Measurements from ENCODE around the gene XPO6. TPM values are rescaled to one million over a fixed set of nuclear protein-coding genes. Genes with fewer than 3 reads are reported as not detected.

The XPO6 gene
- total RNA-seq, 3 donors from 2014 or later (not counting 1 experiment from before 2014, with no cell fraction given): 233 to 321 (median 240) TPM

DNA sequence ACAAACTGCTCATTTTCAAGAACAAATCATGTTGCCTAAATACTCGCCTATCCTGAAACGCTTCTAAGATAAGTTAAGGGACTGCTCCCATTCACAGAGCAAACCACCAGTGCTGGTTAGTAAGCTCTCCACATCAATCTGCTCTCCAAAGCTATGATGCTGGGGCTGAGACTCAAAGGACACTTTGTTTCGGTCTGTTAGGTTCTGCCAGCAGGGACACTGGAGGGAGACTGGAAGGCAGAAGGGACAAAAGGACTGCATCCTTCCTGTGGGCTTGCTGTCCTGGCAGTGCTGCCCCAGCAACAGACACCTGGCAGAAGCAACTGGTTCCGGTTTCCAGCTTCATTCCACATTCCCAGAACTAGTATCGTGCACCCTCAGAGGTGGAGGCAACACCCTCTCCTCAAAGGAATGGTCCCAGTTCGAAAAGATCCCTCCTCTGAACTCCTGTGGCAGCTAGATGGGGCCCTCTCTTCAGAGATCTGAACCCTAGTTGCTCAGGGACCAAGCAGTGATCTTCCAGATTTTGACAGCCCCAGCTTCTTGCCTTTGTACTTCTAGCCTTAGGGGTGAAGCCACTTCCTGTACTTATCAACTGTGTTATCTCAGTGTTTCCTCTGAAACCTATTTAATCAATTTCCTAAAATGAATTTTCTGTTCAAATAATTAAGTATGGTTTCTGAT lies 74.9 kb downstream of the XPO6 start:
- peak overlapping the region; percentile 81 to 93 for H3K27ac Mint-ChIP-seq
- peaks cover 45% of the 10 kb centered on the region for H3K4me1 ChIP-seq (ENCODE audit: control insufficient read depth, insufficient read depth, low read length)
- H3K4me1 Mint-ChIP-seq: peaks cover 50% of the 10 kb centered on the region in 2 donors
- ATAC-seq: peak in 2 of 3 donors; percentile 17 to 28
- no peaks in the 10 kb centered on the region for H3K27me3 ChIP-seq (ENCODE audit: control insufficient read depth, insufficient read depth, low read length)
- DNase-seq: peak in 1 of 2 donors; percentile 80
- peak overlapping the region; percentile 65 for H3K27ac ChIP-seq (ENCODE audit: low read length)
- H3K4me3 Mint-ChIP-seq: peak overlapping the region; percentile 72
- WGBS (ENCODE audit: insufficient coverage): 68% methylated on average over 6 of the region's 6 CpGs
- no peaks in the 10 kb centered on the region for H3K9me3 Mint-ChIP-seq
- TF ChIP-seq, protein P1, sequence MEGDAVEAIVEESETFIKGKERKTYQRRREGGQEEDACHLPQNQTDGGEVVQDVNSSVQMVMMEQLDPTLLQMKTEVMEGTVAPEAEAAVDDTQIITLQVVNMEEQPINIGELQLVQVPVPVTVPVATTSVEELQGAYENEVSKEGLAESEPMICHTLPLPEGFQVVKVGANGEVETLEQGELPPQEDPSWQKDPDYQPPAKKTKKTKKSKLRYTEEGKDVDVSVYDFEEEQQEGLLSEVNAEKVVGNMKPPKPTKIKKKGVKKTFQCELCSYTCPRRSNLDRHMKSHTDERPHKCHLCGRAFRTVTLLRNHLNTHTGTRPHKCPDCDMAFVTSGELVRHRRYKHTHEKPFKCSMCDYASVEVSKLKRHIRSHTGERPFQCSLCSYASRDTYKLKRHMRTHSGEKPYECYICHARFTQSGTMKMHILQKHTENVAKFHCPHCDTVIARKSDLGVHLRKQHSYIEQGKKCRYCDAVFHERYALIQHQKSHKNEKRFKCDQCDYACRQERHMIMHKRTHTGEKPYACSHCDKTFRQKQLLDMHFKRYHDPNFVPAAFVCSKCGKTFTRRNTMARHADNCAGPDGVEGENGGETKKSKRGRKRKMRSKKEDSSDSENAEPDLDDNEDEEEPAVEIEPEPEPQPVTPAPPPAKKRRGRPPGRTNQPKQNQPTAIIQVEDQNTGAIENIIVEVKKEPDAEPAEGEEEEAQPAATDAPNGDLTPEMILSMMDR (IDR thresholded peaks at IDR 0.05): peak; percentile 34
- no peak overlapping the region for H3K4me3 ChIP-seq (ENCODE audit: low read length)
- H3K36me3 Mint-ChIP-seq: no peaks in the 10 kb centered on the region
- intact Hi-C loops (cut with micrococcal nuclease): loop anchor here (1.0 kb wide), 1 partner anchor 81 kb away; no protein-coding TSS in a partner anchor
- peaks cover 37% of the 10 kb centered on the region for H3K36me3 ChIP-seq (ENCODE audit: control insufficient read depth, insufficient read depth, low read length)
- no peaks in the 10 kb centered on the region for H3K9me3 ChIP-seq (ENCODE audit: control insufficient read depth, insufficient read depth, low read length)
- no peaks in the 10 kb centered on the region for H3K27me3 Mint-ChIP-seq (ENCODE audit: low read depth in 2 of 2)

DNA sequence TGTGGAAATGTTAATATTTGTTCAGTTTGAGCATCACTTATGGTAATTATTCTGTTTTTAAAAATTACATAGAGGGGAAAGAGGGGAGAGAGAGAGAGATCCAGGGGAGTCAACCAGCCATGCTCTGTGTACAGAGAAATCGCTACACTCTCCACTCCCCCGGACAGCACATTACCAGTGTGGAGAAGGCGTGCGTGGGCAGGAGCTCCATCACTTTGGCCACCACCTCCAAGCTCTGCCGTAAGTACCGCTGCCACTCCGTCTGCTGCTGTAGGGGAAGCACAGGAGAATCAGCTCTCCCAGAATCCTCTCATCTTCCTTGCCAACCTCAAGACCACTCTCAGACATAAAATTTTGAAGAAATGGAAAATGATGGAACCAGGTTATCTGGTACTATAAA lies 78.1 kb downstream of the XPO6 start:
- Histone ChIP-seq H3K9me3 (ENCODE audit: control insufficient read depth, insufficient read depth, low read length) (no peaks in the 10 kb centered on the region), H3K27me3 (ENCODE audit: control insufficient read depth, insufficient read depth, low read length) (no peaks in the 10 kb centered on the region), H3K27ac (ENCODE audit: low read length) (no peak overlapping the region), H3K4me1 (ENCODE audit: control insufficient read depth, insufficient read depth, low read length) (peaks cover 21% of the 10 kb centered on the region), H3K36me3 (ENCODE audit: control insufficient read depth, insufficient read depth, low read length) (peaks cover 67% of the 10 kb centered on the region), H3K4me3 (ENCODE audit: low read length) (no peak overlapping the region)
- H3K27me3 Mint-ChIP-seq (ENCODE audit: low read depth in 2 of 2): no peaks in the 10 kb centered on the region
- intact Hi-C loops (cut with micrococcal nuclease): no loop called here
- ATAC-seq (no peak), DNase-seq (no peak)
- H3K27ac Mint-ChIP-seq: no peak overlapping the region
- no peak overlapping the region for H3K4me3 Mint-ChIP-seq
- TF ChIP-seq, protein P1 (IDR thresholded peaks at IDR 0.05): no peak
- peaks cover 44 to 51% of the 10 kb centered on the region in 2 donors for H3K4me1 Mint-ChIP-seq
- WGBS (ENCODE audit: insufficient coverage): 98% methylated on average over 7 of the region's 7 CpGs
- H3K9me3 Mint-ChIP-seq: no peaks in the 10 kb centered on the region
- H3K36me3 Mint-ChIP-seq: peaks cover 24% of the 10 kb centered on the region

DNA sequence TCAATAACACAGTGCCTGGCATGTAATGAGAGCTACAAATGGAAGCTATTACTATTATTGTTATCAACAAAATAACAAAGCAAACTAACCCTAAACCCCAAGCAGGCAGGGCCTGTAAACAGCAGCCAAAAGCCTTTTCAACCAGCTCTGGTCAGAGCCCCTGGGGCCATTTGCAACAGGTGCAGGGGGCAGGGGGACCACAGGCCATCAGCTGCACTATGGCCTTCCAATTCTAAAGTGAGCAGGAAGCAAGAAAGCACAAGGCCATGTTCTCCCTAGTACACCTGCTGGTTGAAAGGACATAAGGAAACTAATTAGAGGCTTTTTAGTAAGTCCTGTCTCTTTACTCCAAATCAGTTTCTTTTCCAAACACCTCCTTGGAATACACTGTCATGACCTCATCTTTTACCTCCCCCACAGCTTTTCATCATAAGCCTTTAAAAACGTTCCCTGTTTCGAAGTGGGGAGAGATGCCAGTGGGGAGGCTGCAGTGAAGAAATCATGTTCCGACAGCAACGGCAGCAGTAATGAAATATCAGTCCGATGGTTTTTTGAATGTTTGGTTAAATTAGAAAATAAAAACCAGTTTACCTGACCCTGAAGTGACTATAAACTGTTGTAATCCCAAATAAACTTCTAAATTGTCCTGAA lies 79.9 kb downstream of the XPO6 start:
- no peak overlapping the region for H3K4me3 Mint-ChIP-seq
- H3K27ac ChIP-seq (ENCODE audit: low read length): no peak overlapping the region
- H3K36me3 ChIP-seq (ENCODE audit: control insufficient read depth, insufficient read depth, low read length): peaks cover 85% of the 10 kb centered on the region
- H3K4me3 ChIP-seq (ENCODE audit: low read length): no peak overlapping the region
- H3K36me3 Mint-ChIP-seq: peaks cover 24% of the 10 kb centered on the region
- 100% methylated on average over 5 of the region's 5 CpGs for WGBS (ENCODE audit: insufficient coverage)
- peaks cover 33 to 44% of the 10 kb centered on the region in 2 donors for H3K4me1 Mint-ChIP-seq
- ATAC-seq (no peak), DNase-seq (no peak)
- H3K27ac Mint-ChIP-seq: no peak overlapping the region
- peaks cover 9% of the 10 kb centered on the region for H3K4me1 ChIP-seq (ENCODE audit: control insufficient read depth, insufficient read depth, low read length)
- intact Hi-C loops (cut with micrococcal nuclease): no loop called here
- no peaks in the 10 kb centered on the region for H3K27me3 ChIP-seq (ENCODE audit: control insufficient read depth, insufficient read depth, low read length)
- H3K9me3 Mint-ChIP-seq: no peaks in the 10 kb centered on the region
- H3K27me3 Mint-ChIP-seq (ENCODE audit: low read depth in 2 of 2): no peaks in the 10 kb centered on the region
- TF ChIP-seq, protein P1 (IDR thresholded peaks at IDR 0.05): no peak
- H3K9me3 ChIP-seq (ENCODE audit: control insufficient read depth, insufficient read depth, low read length): no peaks in the 10 kb centered on the region
